Smooth muscle cell (in vitro differentiated cells): ENCODE data around the gene MSRB3. TPM values are rescaled to one million over a fixed set of nuclear protein-coding genes. Genes with fewer than 3 reads are reported as not detected.

Experiments
- DNase-seq: peaks from one replicate; lab custom pipeline; 2025; ENCODE audit not compliant: unreplicated experiment; lab: John Stamatoyannopoulos, UW
- H2AFZ ChIP-seq: fragments of 200-600 bp; sonication (generic); 2 replicates; pipeline ENCODE4 v1.6.0; 2016; ENCODE audit warnings: antibody characterized with exemption, low read depth, mild to moderate bottlenecking
- H3F3A ChIP-seq: fragments of 200-600 bp; sonication (generic); 2 replicates; pipeline ENCODE4 v1.6.0; 2017; ENCODE audit warnings: antibody characterized with exemption, low read depth
- H3K27ac ChIP-seq: fragments of 200-600 bp; sonication (generic); 2 replicates; pipeline ENCODE4 v1.5.1; 2016; ENCODE audit warnings: low read depth, mild to moderate bottlenecking
- H3K27me3 ChIP-seq: fragments of 200-600 bp; sonication (generic); 2 replicates; pipeline ENCODE4 v1.6.1; 2016; ENCODE audit warnings: low read depth, mild to moderate bottlenecking
- H3K36me3 ChIP-seq: fragments of 200-600 bp; sonication (generic); 2 replicates; pipeline ENCODE4 v1.5.1; 2016; ENCODE audit warnings: low read depth
- H3K4me1 ChIP-seq: fragments of 200-600 bp; sonication (generic); 2 replicates; pipeline ENCODE4 v1.5.1; 2016; ENCODE audit warnings: low read depth
- H3K4me2 ChIP-seq: fragments of 200-600 bp; sonication (generic); 2 replicates; pipeline ENCODE4 v1.6.0; 2016; ENCODE audit warnings: mild to moderate bottlenecking
- H3K4me3 ChIP-seq: fragments of 200-600 bp; sonication (generic); 2 replicates; pipeline ENCODE4 v1.5.1; 2016; ENCODE audit warnings: mild to moderate bottlenecking
- H3K79me2 ChIP-seq: fragments of 200-600 bp; sonication (generic); 2 replicates; pipeline ENCODE4 v1.6.0; 2016; ENCODE audit warnings: low read depth, mild to moderate bottlenecking
- H3K9ac ChIP-seq: fragments of 200-600 bp; sonication (generic); 2 replicates; pipeline ENCODE4 v1.6.0; 2016; ENCODE audit warnings: low read depth
- H3K9me3 ChIP-seq: fragments of 200-600 bp; sonication (generic); replicated peaks from 2 replicates; pipeline ENCODE4 v1.5.1; 2016; ENCODE audit warnings: low read depth
- H4K20me1 ChIP-seq: fragments of 200-600 bp; sonication (generic); 2 replicates; pipeline ENCODE4 v1.6.0; 2016; ENCODE audit warnings: low read depth
- CTCF ChIP-seq: fragments of 200-600 bp; sonication (generic); IDR thresholded peaks from 2 replicates; pipeline ENCODE4 v1.5.1; 2017; ENCODE audit warnings: borderline replicate concordance, mild to moderate bottlenecking, antibody characterized with exemption; ENCODE audit not compliant: insufficient read depth, poor library complexity, severe bottlenecking
- WGBS: methylation state at CpG from one replicate; pipeline ENCODE4 v1.1.7; 2016; ENCODE audit warnings: low lambda C conversion rate; 5-methylcytosine and 5-hydroxymethylcytosine counted together
- polyA plus RNA-seq: library from polyadenylated mRNA; unstranded; fragments of >200 nt; fragmentation: Nextera tagmentation; extraction: Ambion mirVana; gene quantifications from 2 replicates; pipeline ENCODE4 v1.2.1, GENCODE V29; 2016
- total RNA-seq: library from RNA; depleted of rRNA; stranded (reverse); fragments of >200 nt; gene quantifications from 2 replicates; pipeline ENCODE4 v1.2.3, GENCODE V29; 2014

Gene MSRB3
- total and polyA plus RNA-seq, 2 experiments from 2014 or later, result 63.1 to 107 TPM

GRCh38 chr12:65324551-65324950 is 46.1 kb downstream of the MSRB3 start:
- Histone ChIP-seq H3K4me1 (peaks cover 6% of the 10 kb centered on the region), H3K27ac (no peak overlapping the region), H3K9me3 (no peaks in the 10 kb centered on the region), H3K79me2 (peaks cover 25% of the 10 kb centered on the region), H3F3A (peaks cover 6% of the 10 kb centered on the region), H3K36me3 (peaks cover 3% of the 10 kb centered on the region), H3K4me2 (no peak overlapping the region), H3K27me3 (no peaks in the 10 kb centered on the region), H2AFZ (no peak overlapping the region), H3K4me3 (no peak overlapping the region), H4K20me1 (no peaks in the 10 kb centered on the region), H3K9ac (no peak overlapping the region)
- no peak for DNase-seq
- TF ChIP-seq CTCF, result no peak
- WGBS, result 93% methylated on average over 3 of the region's 3 CpGs

- DNase-seq, result no peak
- Histone ChIP-seq H3K4me1 (peaks cover 6% of the 10 kb centered on the region), H3K4me2 (no peak overlapping the region), H4K20me1 (no peaks in the 10 kb centered on the region), H3K79me2 (peaks cover 19% of the 10 kb centered on the region), H3K9me3 (no peaks in the 10 kb centered on the region), H3K27ac (no peak overlapping the region), H3K27me3 (no peaks in the 10 kb centered on the region), H3F3A (peaks cover 6% of the 10 kb centered on the region), H3K36me3 (peaks cover 3% of the 10 kb centered on the region), H2AFZ (no peak overlapping the region), H3K9ac (no peak overlapping the region), H3K4me3 (no peak overlapping the region)
- TF ChIP-seq CTCF, result no peak
- WGBS, result 79% methylated on average over 5 of the region's 5 CpGs
Observed at GRCh38 chr12:65325183-65325582, 46.7 kb downstream of the MSRB3 start.

- Histone ChIP-seq H3K36me3 (peaks cover 3% of the 10 kb centered on the region), H3K4me3 (no peak overlapping the region), H4K20me1 (no peaks in the 10 kb centered on the region), H3K9me3 (no peaks in the 10 kb centered on the region), H3K9ac (no peak overlapping the region), H3K27me3 (no peaks in the 10 kb centered on the region), H3F3A (peaks cover 6% of the 10 kb centered on the region), H3K27ac (peak overlapping the region; percentile 6), H2AFZ (no peak overlapping the region), H3K4me1 (peaks cover 6% of the 10 kb centered on the region), H3K79me2 (peaks cover 7% of the 10 kb centered on the region), H3K4me2 (peak overlapping the region; percentile 13)
- 79% methylated on average over 5 of the region's 5 CpGs for WGBS
- no peak for DNase-seq
- no peak for TF ChIP-seq CTCF
Observed at GRCh38 chr12:65326616-65327015, 48.1 kb downstream of the MSRB3 start.
